HG02763 (cell line): ENCODE measurements around the gene YBEY.
A peak's percentile ranks its signal among the peaks of the same experiment; 100 is the strongest.
"Not testable (repeated sequence)": the region's sequence is repeated elsewhere in the genome, so short reads cannot be mapped to it uniquely, and the experiment has no call there.

Experiments used
- ATAC-seq: cut with Tn5 transposase; IDR thresholded peaks from one replicate; pipeline ENCODE4 v1.9.1; 2021; ENCODE audit warnings: mild to moderate bottlenecking, moderate library complexity; ENCODE audit not compliant: unreplicated experiment

YBEY gene

DNA sequence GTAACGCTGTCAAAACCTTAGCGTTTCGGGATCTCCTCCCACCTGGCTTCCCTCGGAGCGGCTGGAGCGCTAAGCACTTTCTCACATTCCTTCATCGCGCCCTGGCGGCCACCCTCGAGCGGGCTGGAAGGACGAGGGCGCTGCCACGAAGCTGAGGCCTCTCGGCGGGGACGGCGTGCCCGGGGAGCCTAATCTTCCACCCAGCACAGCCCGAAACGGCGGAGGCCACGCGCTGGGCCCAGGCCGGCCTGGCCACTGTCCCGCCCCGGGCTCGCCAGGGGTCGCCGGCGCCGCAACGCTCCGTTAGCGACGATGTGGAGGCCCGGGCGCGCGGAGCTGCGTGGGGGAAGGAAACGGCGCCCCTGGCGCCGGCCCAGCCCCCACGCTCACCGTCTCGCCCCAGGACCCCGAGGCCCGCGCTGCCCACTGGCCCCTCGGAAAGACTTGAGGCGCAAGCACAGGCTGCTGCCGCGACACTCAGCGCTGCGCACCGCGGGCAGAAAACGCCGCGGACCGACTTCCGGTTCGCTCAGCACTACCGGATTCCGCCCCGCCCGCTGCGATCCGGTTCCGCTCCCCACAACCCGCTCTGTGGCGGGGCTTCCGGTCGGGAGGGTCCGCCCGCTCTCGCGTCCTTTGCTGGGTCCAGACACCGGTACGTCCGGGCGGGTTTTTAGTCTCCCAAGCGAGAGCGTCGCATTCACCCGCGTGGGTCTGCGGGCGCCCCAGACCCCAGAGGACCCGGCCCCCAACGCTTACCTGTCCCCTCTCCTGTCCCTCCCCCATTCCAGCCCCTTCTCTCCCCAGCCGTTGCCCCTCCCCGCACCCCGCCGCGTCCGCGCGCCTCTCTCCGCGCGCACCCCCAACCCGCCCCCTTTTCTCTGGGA lies at the start of gene YBEY:
TSS of gene YBEY (plus strand) at position 582 of the 887 bp plus-strand sequence. CDS start 572 bp downstream, outside the sequence.
- peak; percentile 84 for ATAC-seq

- no peak for ATAC-seq
Measured at GRCh38 chr21:46237474-46237873, 48.7 kb upstream of the YBEY start.

DNA sequence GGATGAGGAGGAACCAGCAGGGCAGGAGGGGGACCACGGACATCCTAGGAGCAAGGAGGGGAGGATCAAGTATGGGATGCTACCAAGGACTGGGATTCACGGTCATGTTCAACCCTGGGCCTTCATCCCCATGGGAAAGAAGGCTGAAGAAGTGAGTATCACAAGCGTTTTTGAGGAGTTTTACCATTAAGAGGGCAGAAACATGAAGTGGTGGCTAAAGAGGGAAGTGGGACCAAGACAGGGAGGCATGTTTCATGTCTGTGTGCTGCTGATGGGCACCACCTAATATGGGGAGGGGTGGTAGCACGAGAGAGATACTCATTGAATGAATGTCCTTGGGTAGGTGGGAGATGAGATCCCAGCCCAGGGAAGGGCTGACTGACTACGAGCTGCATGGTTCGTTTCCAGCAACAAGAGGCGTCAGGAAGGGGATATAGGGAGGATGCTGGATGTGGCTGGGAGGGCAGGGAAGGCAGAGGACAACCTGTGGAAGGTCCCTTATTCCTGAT lies 46.3 kb upstream of the YBEY start:
- ATAC-seq, result no peak

- ATAC-seq, result not testable (repeated sequence)
Measured at GRCh38 chr21:46241577-46241976, 44.6 kb upstream of the YBEY start.

DNA sequence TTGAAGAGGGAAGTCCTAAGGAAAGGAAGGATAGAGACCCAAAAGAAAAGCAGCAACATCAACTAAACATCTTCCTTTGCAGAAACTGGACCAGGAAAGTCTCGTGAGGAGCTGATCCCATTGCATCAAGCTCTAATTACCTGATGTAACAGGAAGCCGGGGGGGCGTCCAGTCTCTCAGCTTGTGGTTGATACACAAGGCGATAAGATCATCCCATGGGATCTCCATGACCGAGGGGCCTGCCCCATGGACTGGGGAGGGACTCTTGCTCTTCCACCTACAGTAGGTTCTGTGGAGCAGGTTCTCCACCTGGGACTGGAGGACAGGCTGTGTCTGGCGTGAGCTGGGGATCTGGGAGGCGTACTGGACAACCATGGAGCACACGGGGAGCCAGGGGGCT lies 42.8 kb upstream of the YBEY start:
- no peak for ATAC-seq

DNA sequence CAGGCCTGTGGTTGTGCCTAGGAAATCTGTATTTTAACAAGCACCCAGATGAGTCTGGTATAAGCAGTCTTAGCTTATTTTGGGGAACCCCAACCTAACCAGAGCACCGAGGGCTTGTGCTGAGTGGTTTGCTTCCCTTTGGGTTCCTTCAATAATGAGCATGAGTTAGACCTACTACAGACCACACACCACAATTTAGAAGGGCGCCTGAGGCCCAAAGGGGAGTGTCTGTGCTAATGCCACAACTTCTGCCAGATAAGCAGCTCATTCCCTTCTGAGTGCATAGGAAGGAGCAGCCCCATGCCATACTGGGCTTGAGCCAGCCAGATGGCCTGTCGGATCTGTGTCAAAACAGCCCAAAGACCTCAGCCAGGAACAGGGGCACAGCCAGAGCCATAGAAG lies 42.2 kb upstream of the YBEY start:
- no peak for ATAC-seq

DNA sequence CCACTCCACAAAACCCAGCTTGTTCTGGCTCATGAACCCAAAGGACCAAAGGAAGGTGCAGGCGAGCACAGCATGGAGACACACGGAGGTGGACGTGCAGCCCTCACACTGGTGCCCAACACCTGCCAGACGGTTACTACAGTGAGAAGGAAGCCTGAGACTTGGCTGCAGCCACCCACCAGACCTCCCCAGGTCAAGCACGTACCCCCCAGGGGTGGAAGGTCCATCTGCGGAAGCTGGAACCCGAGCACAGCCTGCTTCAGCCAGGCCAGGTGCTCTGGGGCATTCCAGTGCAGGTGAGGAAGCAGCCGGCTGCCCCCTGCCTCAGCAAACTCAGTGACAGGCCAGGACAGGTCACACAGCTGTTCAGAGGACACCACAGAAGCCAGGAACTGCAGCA lies 41.5 kb upstream of the YBEY start:
- ATAC-seq, result no peak

DNA sequence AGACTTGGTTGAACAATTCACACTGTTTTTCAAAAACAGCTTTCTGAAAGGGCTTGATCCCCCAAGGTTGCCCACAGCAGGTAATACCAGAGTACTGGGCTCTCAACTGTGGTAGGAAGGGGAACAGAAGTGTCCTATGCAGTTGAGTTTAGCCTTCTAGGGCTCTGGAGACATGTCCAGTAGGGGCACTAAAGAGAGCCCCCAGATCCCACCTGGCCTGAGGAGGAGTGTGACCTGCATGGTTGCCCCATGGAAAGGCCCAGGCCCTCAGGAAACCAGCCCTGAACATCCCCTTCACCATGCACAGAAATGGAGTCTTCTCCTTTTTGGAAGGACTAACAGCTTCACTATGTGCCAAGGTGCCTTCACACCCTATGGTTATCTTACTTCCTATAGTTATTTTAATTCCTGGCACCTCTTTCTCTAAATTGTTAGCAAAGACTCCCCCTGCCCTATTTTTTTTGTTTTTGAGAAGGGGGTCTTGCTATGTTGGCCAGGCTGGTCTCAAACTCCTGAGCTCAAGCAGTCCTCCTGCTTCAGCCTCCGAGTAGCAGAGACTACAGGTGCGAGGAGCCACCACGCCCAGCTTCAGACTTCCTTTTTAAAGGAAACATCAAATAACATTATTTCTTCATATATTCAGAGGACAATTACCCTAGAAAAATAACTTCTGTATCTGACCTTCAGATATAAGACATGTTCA lies 40.8 kb upstream of the YBEY start:
- no peak for ATAC-seq

- ATAC-seq, result no peak
Measured at GRCh38 chr21:46246345-46246744, 39.8 kb upstream of the YBEY start.

GRCh38 chr21:46247699-46248421 lies 38.3 kb upstream of the YBEY start:
- ATAC-seq, result no peak

DNA sequence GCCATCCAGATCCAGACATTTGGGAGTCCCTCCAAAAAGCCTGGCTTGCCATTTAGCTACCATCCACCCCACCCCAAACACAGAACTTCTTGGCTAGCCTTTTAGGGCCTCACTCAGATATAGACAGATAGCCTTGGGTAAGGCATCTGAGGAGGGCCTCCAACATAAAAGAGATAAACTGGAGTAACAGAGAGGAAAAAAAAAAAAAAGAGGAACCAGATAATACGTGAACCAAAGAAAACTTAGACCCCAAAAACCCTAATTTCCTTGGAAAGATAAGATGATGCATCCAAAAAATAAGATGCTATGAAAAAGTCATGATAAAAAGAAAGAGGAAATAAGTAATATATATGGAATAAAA lies 37.7 kb upstream of the YBEY start:
- ATAC-seq, result no peak

DNA sequence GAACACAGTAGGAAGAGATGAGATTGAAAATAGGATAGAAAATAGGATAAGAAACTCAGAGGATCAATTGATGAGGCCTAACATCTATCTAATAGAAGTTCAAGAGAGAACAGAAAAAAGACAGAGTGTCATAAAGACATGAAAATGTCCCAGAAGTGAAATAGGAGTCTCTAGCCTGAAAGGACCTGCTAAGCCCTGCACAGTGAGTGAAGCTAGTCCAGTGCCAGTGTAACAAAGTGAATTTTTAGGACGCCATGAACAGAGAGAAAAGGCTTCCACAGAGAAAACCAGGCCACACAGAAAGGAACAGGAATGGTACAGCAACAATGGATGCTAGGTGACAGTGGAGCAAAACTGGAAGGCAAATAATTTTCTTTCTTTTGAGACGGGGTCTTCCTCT lies 37.3 kb upstream of the YBEY start:
- no peak for ATAC-seq

DNA sequence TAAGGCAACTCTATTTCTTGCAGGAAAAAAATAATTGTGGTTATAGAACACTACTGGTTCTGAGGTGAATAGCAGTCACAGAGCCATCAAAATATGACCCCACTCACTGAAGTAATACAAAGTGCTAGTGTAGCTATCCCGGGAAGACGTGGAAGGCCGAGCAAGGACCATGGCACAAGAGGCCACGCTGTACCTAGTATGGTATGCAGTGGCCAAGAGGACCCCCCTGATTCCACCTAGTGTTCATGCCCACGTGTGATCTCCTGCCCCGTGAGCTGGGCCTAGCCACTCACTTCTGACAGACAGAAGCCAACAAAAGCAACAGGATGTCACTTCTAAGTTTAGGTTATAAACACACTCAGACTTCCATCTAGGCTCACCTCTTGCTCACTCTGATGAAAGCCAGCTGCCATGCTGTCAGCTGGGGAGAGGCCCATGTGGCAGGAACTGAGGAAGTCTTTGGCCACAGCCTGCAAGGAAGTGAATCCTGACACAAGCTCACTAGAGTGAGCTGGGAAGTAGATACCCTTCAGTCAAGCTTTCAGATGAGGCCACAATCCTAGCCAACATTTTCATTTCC lies 35.9 kb upstream of the YBEY start:
- no peak for ATAC-seq

DNA sequence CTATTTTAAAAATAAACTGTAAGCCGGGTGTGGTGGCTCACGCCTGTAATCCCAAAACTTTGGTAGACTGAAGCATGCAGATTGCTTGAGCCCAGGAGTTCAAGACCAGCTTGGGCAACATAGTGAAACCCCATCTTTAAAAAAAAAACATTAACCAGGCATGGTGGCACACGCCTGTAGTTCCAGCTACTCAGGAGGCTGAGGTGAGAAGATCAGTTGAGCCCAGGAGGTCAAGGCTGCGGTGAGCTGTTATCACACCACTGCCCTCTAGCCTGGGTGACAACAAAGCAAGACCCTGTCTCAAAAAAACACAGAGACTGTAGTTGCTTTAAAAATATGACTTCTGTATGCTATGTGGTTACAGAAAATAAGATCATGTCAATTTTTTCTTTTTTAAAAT lies 33.3 kb upstream of the YBEY start:
- ATAC-seq, result no peak

DNA sequence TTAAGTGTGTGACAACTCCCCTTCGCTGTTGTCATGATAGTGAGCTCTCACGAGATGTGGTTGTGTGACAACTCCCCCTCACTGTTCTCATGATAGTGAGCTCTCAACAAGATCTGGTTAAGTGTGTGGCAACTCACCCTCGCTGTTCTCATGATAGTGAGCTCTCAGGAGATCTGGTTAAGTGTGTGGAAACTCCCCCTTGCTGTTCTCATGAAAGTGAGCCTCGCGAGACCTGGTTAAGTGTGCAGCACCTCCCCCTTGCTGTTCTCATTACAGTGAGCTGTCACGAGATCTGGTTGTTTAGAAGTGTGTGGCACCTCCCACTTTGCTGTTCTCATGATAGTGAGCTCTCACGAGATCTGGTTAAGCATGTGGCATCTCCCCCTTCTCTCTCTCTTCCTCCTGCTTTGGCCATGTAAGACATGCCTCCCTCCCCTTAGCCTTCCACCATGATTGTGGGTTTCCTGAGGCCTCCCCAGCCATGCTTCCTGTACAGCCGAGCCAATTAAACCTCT lies 32.5 kb upstream of the YBEY start:
- peak; percentile 55 for ATAC-seq

DNA sequence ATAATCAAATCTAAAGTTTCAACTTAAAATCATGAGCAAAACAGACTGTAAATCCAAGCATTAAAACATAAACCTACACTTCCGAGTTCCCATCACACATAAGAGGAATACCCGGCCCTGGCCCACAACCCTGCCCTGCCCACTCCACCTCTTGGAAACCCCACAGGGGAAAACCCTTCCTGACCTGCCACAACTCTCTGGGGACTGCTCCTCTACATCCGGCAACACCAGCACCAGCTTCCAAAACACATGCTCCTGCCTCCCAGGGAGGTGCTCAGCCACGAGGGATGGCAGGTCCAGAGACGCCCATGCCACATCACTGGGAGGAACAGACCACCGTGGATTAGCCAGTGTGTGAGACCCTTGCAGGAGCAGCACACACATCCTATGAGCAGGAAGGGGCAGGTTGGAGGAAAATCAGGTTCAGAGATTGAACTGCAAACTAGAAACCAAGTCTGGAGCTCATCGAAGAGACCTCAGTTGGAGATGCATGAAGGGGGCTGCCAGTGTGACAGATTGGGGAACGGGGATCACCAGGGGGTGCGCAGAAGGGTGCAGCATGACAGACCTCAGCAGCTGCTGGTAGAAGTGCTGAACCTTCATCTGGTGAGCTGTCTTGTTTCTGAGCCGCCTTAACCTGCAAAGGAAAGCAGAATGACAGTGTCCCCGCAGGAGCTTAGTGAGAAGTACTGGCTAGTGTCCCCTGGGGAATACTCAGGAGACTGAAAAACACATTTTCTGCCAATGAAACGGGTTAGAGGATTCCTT lies 31.8 kb upstream of the YBEY start:
- peak; percentile 52 for ATAC-seq

GRCh38 chr21:46255166-46255565 lies 31.0 kb upstream of the YBEY start:
- no peak for ATAC-seq

- ATAC-seq, result no peak
Measured at GRCh38 chr21:46255758-46256337, 30.3 kb upstream of the YBEY start.

DNA sequence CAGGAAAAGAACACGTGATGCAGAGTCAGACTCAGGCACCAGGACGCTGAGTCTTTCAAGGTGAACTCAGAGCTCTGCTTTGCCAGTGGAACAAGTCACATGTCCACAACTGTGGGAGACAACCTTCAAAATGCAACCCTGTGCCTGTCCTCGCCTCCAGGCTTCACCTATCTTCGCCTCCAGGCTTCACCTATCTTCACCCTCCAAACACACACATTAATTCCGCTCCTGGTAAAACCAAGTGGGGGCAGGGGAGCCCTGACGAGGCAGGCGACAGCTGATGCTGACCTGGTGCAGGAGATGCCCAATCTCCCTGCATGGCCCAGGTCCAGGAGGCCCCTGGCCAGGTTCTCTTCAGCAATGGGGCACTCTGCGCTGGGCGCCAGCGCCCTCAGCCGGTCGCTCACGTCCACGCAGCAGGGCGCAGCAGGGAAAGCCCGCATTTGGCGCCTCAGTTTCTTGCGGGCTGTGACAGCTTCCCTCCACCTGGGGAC lies 29.6 kb upstream of the YBEY start:
- no peak for ATAC-seq
